ENCODE measurements around the gene TRAPPC10. TPM values are rescaled to one million over a fixed set of nuclear protein-coding genes. Genes with fewer than 3 reads are reported as not detected.

Gene TRAPPC10
- total and polyA plus RNA-seq, 2 experiments from 2014 or later: 12.9 to 16.6 TPM

DNA sequence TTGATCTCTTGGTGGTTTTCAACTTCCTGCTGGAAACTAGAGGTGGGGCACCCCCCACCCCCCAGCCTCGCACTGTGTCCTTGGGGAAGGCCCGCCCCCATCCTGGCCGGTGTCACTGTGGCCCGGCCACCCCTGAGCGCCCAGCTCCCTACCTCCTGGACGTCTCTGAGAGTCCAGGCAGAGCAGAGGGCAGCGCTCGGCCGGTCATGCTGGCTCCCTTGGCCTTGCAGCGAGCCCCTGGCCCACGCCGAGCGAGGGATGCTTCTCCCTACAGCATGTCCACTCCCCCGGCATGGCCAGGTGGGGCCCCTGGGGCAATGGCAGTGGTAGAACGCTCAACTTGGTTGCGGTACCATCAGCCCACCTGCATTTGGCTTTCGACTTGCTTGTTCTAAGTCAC is 28.7 kb upstream of the TRAPPC10 start:
- H3K27me3 ChIP-seq: no peaks in the 10 kb centered on the region
- no peaks in the 10 kb centered on the region for H3K4me1 ChIP-seq (ENCODE audit: insufficient read depth)
- no peaks in the 10 kb centered on the region for H3K9me2 ChIP-seq (replicated peaks; ENCODE audit: insufficient read depth)
- no peaks in the 10 kb centered on the region for H3K79me2 ChIP-seq
- H3K36me3 ChIP-seq (replicated peaks; ENCODE audit: insufficient read depth, low read depth): no peaks in the 10 kb centered on the region
- no peaks in the 10 kb centered on the region for H4K20me1 ChIP-seq (ENCODE audit: insufficient read depth, poor library complexity, severe bottlenecking)
- H3K4me3 ChIP-seq: no peak overlapping the region
- no peak overlapping the region for H3K4me2 ChIP-seq
- no peak for DNase-seq (ENCODE audit: low spot score)
- no peak for TF ChIP-seq EZH2phosphoT487 (IDR thresholded peaks at IDR 0.05; ENCODE audit: low read depth, severe bottlenecking, unreplicated experiment)
- TF ChIP-seq, protein P1, sequence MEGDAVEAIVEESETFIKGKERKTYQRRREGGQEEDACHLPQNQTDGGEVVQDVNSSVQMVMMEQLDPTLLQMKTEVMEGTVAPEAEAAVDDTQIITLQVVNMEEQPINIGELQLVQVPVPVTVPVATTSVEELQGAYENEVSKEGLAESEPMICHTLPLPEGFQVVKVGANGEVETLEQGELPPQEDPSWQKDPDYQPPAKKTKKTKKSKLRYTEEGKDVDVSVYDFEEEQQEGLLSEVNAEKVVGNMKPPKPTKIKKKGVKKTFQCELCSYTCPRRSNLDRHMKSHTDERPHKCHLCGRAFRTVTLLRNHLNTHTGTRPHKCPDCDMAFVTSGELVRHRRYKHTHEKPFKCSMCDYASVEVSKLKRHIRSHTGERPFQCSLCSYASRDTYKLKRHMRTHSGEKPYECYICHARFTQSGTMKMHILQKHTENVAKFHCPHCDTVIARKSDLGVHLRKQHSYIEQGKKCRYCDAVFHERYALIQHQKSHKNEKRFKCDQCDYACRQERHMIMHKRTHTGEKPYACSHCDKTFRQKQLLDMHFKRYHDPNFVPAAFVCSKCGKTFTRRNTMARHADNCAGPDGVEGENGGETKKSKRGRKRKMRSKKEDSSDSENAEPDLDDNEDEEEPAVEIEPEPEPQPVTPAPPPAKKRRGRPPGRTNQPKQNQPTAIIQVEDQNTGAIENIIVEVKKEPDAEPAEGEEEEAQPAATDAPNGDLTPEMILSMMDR (IDR thresholded peaks at IDR 0.05; ENCODE audit: poor library complexity): no peak
- no peak for TF ChIP-seq EZH2 (IDR thresholded peaks at IDR 0.05; ENCODE audit: borderline replicate concordance)
- H3K9me3 ChIP-seq (ENCODE audit: low read depth): no peaks in the 10 kb centered on the region
- WGBS (ENCODE audit: low lambda C conversion rate, missing lambda C conversion rate): 92% methylated on average over 17 of the region's 17 CpGs
- H3K27ac ChIP-seq: no peak overlapping the region
- H2AFZ ChIP-seq: no peak overlapping the region

DNA sequence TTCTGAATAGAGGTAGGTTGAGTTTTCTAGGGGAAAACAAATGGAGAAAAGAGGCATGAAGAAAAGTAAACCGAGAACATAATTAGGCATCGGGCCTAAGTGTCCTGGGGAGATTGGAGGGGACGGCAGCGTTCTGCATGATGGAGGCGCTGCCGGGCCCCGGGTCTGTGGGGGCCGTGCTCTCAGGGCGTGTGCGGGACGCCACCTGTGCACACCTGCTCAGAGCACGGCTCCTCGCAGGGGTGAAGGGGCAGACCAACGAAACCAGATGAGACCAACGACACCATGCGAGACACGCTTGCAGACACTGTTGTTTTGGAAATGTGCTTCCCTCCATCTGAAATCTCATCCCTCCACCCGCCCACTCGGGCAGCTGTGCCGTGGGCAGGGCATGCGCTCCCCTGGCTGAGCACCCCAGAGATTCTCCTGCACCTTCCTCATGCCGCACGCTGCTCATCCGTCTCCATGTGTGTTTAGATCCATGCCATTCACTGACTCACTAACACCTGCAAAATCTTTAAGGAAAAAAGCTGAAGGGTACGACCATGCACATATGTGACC is 28.2 kb upstream of the TRAPPC10 start:
- Histone ChIP-seq H3K4me3 (no peak overlapping the region), H3K36me3 (replicated peaks; ENCODE audit: insufficient read depth, low read depth) (no peaks in the 10 kb centered on the region), H3K79me2 (no peaks in the 10 kb centered on the region), H3K9me2 (replicated peaks; ENCODE audit: insufficient read depth) (no peaks in the 10 kb centered on the region), H3K4me2 (no peak overlapping the region), H3K27ac (no peak overlapping the region), H2AFZ (no peak overlapping the region), H3K27me3 (no peaks in the 10 kb centered on the region), H4K20me1 (ENCODE audit: insufficient read depth, poor library complexity, severe bottlenecking) (no peaks in the 10 kb centered on the region), H3K4me1 (ENCODE audit: insufficient read depth) (no peaks in the 10 kb centered on the region), H3K9me3 (ENCODE audit: low read depth) (no peaks in the 10 kb centered on the region)
- 95% methylated on average over 25 of the region's 25 CpGs for WGBS (ENCODE audit: low lambda C conversion rate, missing lambda C conversion rate)
- DNase-seq (ENCODE audit: low spot score): no peak
- TF ChIP-seq EZH2phosphoT487 (IDR thresholded peaks at IDR 0.05; ENCODE audit: low read depth, severe bottlenecking, unreplicated experiment) (no peak), EZH2 (IDR thresholded peaks at IDR 0.05; ENCODE audit: borderline replicate concordance) (no peak)
- TF ChIP-seq, protein P1 (IDR thresholded peaks at IDR 0.05; ENCODE audit: poor library complexity): no peak

DNA sequence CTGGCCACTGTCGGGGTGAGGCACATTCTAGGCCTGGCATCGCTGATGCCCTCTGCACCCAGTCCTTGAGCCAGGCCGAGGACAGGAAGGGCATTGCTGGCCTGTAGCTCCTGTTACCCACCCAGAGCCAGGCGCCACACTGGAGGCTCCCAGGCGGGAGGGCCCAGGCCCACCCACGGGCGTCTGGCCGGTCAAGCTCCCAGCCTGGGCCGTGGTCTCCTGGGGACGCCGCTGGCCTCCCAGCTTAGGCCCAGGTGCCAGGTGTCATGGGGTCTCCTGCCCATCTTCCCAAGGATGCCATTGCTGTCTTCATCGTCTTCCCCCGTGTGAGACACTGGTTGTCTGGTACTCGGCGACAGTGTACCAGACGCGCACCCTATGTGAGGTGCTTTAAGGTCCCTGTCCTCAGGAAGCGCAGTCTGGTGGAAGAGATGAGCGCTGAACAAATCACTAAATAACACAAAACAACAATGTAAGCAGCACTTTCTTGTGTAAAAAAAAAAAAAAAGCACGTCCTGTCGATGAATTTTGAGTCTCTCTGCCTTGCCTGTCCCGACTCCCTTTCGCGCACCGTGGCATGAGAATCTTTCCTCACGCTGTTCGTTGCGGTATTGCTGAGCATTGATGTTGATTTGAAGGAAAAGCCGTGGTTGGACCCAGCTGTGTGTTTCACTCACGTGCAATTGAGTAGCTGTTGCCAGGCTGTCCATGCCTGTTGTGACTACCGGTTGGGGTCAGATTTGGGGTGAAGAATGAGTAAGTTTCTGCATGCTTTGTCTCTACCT is 27.0 kb upstream of the TRAPPC10 start:
- DNase-seq (ENCODE audit: low spot score): no peak
- Histone ChIP-seq H3K9me2 (replicated peaks; ENCODE audit: insufficient read depth) (no peaks in the 10 kb centered on the region), H2AFZ (no peak overlapping the region), H3K36me3 (replicated peaks; ENCODE audit: insufficient read depth, low read depth) (no peaks in the 10 kb centered on the region), H4K20me1 (ENCODE audit: insufficient read depth, poor library complexity, severe bottlenecking) (no peaks in the 10 kb centered on the region), H3K27me3 (no peaks in the 10 kb centered on the region), H3K27ac (no peak overlapping the region), H3K4me1 (ENCODE audit: insufficient read depth) (no peaks in the 10 kb centered on the region), H3K9me3 (ENCODE audit: low read depth) (no peaks in the 10 kb centered on the region), H3K79me2 (no peaks in the 10 kb centered on the region), H3K4me3 (no peak overlapping the region), H3K4me2 (no peak overlapping the region)
- WGBS (ENCODE audit: low lambda C conversion rate, missing lambda C conversion rate): 93% methylated on average over 31 of the region's 31 CpGs
- no peak for TF ChIP-seq EZH2 (IDR thresholded peaks at IDR 0.05; ENCODE audit: borderline replicate concordance)
- TF ChIP-seq EZH2phosphoT487 (IDR thresholded peaks at IDR 0.05; ENCODE audit: low read depth, severe bottlenecking, unreplicated experiment): no peak
- TF ChIP-seq, protein P1 (IDR thresholded peaks at IDR 0.05; ENCODE audit: poor library complexity): no peak

Measured in hepatocyte (in vitro differentiated cells).